HG03354 (cell line): ENCODE results near the gene GRIP2.
A peak's percentile ranks its signal among the peaks of the same experiment; 100 is the strongest.

ENCODE experiments used
- ATAC-seq: cut with Tn5 transposase; IDR thresholded peaks from one replicate; pipeline ENCODE4 v1.9.1; 2021; ENCODE audit warnings: mild to moderate bottlenecking; ENCODE audit not compliant: unreplicated experiment, poor library complexity, severe bottlenecking

The GRIP2 gene

GRCh38 chr3:14509796-14510100 is 30.4 kb downstream of the GRIP2 start:
- ATAC-seq = no peak

- peak; percentile 68 for ATAC-seq
Measured at GRCh38 chr3:14508966-14509795, 31.0 kb downstream of the GRIP2 start.

GRCh38 chr3:14508505-14508819 is 31.7 kb downstream of the GRIP2 start:
- ATAC-seq = no peak

- ATAC-seq = no peak
Measured at GRCh38 chr3:14507757-14508504, 32.2 kb downstream of the GRIP2 start.

GRCh38 chr3:14507305-14507741 is 32.8 kb downstream of the GRIP2 start:
- ATAC-seq = no peak

- no peak for ATAC-seq
Measured at GRCh38 chr3:14506626-14507304, 33.4 kb downstream of the GRIP2 start.

GRCh38 chr3:14505803-14506500 is 34.2 kb downstream of the GRIP2 start:
- ATAC-seq = no peak

- ATAC-seq = no peak
Measured at GRCh38 chr3:14505001-14505802, 34.9 kb downstream of the GRIP2 start.

- ATAC-seq = no peak
Measured at GRCh38 chr3:14503706-14504065, 36.5 kb downstream of the GRIP2 start.

- ATAC-seq = no peak
Measured at GRCh38 chr3:14503033-14503705, 37.0 kb downstream of the GRIP2 start.

- ATAC-seq = no peak
Measured at GRCh38 chr3:14502472-14502871, 37.7 kb downstream of the GRIP2 start.

- ATAC-seq = no peak
Measured at GRCh38 chr3:14497321-14497720, 42.8 kb downstream of the GRIP2 start.

GRCh38 chr3:14496351-14496750 is 43.8 kb downstream of the GRIP2 start:
- no peak for ATAC-seq

GRCh38 chr3:14494973-14495300 is 45.2 kb downstream of the GRIP2 start:
- no peak for ATAC-seq

- ATAC-seq = no peak
Measured at GRCh38 chr3:14494279-14494972, 45.7 kb downstream of the GRIP2 start.

GRCh38 chr3:14492948-14493881 is 46.9 kb downstream of the GRIP2 start:
- no peak for ATAC-seq

- ATAC-seq = no peak
Measured at GRCh38 chr3:14491396-14492190, 48.5 kb downstream of the GRIP2 start.
